Measurements from ENCODE around the gene LZTFL1.

Gene LZTFL1

GRCh38 chr3:45841757-45842491 lies at the start of gene LZTFL1:
LZTFL1 (minus strand) TSS chr3:45842119; CDS start chr3:45841991, 128 bp downstream.
- Histone ChIP-seq H3K79me2 (ENCODE audit: insufficient read depth, low read length) (no peaks in the 10 kb centered on the region), H3K9me3 (ENCODE audit: insufficient read depth, low read length) (no peaks in the 10 kb centered on the region), H3K4me3 (ENCODE audit: insufficient read depth, low read length, poor library complexity, severe bottlenecking) (peak within 1 kb of the TSS; percentile 75), H3K9ac (ENCODE audit: low read length) (peak within 1 kb of the TSS; percentile 44), H3K36me3 (ENCODE audit: low read length) (no peaks in the 10 kb centered on the region), H4K20me1 (ENCODE audit: low read depth, low read length) (no peaks in the 10 kb centered on the region), H3K9me2 (replicated peaks; ENCODE audit: insufficient read depth, low read length) (no peaks in the 10 kb centered on the region; the same call in 1 of the 2 replicates), H3K27me3 (ENCODE audit: low read length) (no peaks in the 10 kb centered on the region), H3F3A (ENCODE audit: insufficient read depth) (no peaks in the 10 kb centered on the region), H2AFZ (ENCODE audit: low read depth, low read length, severe bottlenecking) (peak within 1 kb of the TSS; percentile 95), H3K27ac (ENCODE audit: low read depth, low read length) (no peak within 1 kb of the TSS), H3K4me2 (ENCODE audit: low read depth, low read length, poor library complexity, severe bottlenecking) (peak within 1 kb of the TSS; percentile 80)
- TF ChIP-seq CTCF (IDR thresholded peaks at IDR 0.05; ENCODE audit: insufficient read depth, low read length, poor library complexity, severe bottlenecking): no peak

GRCh38 chr3:45890405-45890804 lies 48.5 kb upstream of the LZTFL1 start:
- no peak overlapping the region for H3K4me3 ChIP-seq (ENCODE audit: insufficient read depth, low read length, poor library complexity, severe bottlenecking)
- no peaks in the 10 kb centered on the region for H3K9me2 ChIP-seq (replicated peaks; ENCODE audit: insufficient read depth, low read length)
- no peaks in the 10 kb centered on the region for H3K9me3 ChIP-seq (ENCODE audit: insufficient read depth, low read length)
- H3K36me3 ChIP-seq (ENCODE audit: low read length): no peaks in the 10 kb centered on the region
- H3F3A ChIP-seq (ENCODE audit: insufficient read depth): no peaks in the 10 kb centered on the region; the same call in 1 of the 2 replicates
- no peak overlapping the region for H3K9ac ChIP-seq (ENCODE audit: low read length)
- peak overlapping the region; percentile 40; the same call in 1 of the 2 replicates for H3K27ac ChIP-seq (ENCODE audit: low read depth, low read length)
- H3K27me3 ChIP-seq (ENCODE audit: low read length): no peaks in the 10 kb centered on the region
- no peak overlapping the region for H2AFZ ChIP-seq (ENCODE audit: low read depth, low read length, severe bottlenecking)
- TF ChIP-seq CTCF (IDR thresholded peaks at IDR 0.05; ENCODE audit: insufficient read depth, low read length, poor library complexity, severe bottlenecking) (no peak), EZH2phosphoT487 (conservative IDR thresholded peaks at IDR 0.05; ENCODE audit: low read length) (no peak)
- peak overlapping the region; percentile 44 for H3K4me2 ChIP-seq (ENCODE audit: low read depth, low read length, poor library complexity, severe bottlenecking)
- no peaks in the 10 kb centered on the region for H4K20me1 ChIP-seq (ENCODE audit: low read depth, low read length)
- H3K79me2 ChIP-seq (ENCODE audit: insufficient read depth, low read length): no peaks in the 10 kb centered on the region

- no peaks in the 10 kb centered on the region for H3K9me2 ChIP-seq (replicated peaks; ENCODE audit: insufficient read depth, low read length)
- H3K9ac ChIP-seq (ENCODE audit: low read length): no peak overlapping the region
- H3K9me3 ChIP-seq (ENCODE audit: insufficient read depth, low read length): no peaks in the 10 kb centered on the region
- no peaks in the 10 kb centered on the region for H3K36me3 ChIP-seq (ENCODE audit: low read length)
- TF ChIP-seq CTCF (IDR thresholded peaks at IDR 0.05; ENCODE audit: insufficient read depth, low read length, poor library complexity, severe bottlenecking): no peak
- TF ChIP-seq EZH2phosphoT487 (conservative IDR thresholded peaks at IDR 0.05; ENCODE audit: low read length): no peak
- no peaks in the 10 kb centered on the region for H4K20me1 ChIP-seq (ENCODE audit: low read depth, low read length)
- no peaks in the 10 kb centered on the region; the same call in 1 of the 2 replicates for H3F3A ChIP-seq (ENCODE audit: insufficient read depth)
- no peaks in the 10 kb centered on the region for H3K79me2 ChIP-seq (ENCODE audit: insufficient read depth, low read length)
- no peak overlapping the region for H2AFZ ChIP-seq (ENCODE audit: low read depth, low read length, severe bottlenecking)
- H3K4me3 ChIP-seq (ENCODE audit: insufficient read depth, low read length, poor library complexity, severe bottlenecking): no peak overlapping the region
- H3K4me2 ChIP-seq (ENCODE audit: low read depth, low read length, poor library complexity, severe bottlenecking): peak overlapping the region; percentile 28
- peak overlapping the region; percentile 56 for H3K27ac ChIP-seq (ENCODE audit: low read depth, low read length)
- no peaks in the 10 kb centered on the region for H3K27me3 ChIP-seq (ENCODE audit: low read length)
Observed at GRCh38 chr3:45889337-45889736, 47.4 kb upstream of the LZTFL1 start.

All from SU-DHL-6 (cell line).